Subcutaneous adipose tissue (tissue), 4 donors: Measurements from ENCODE around the gene CEACAM20. TPM values are rescaled to one million over a fixed set of nuclear protein-coding genes. Genes with fewer than 3 reads are reported as not detected.

Experiments used
- CTCF ChIP-seq: fragments of 450-650 bp; IDR thresholded peaks from one replicate; pipeline ENCODE4 v1.5.1; 2016; ENCODE audit warnings: low read depth, mild to moderate bottlenecking, control low read depth, antibody characterized with exemption, moderate library complexity
- small RNA-seq: library from RNA; depleted of rRNA; stranded (forward); fragments of <200 nt; gene quantifications from one replicate; pipeline ENCODE3, GENCODE V24; 2016
- total RNA-seq, 4 donors: library from RNA; depleted of rRNA; stranded (reverse); fragments of >200 nt; gene quantifications; one replicate each; pipeline ENCODE4 v1.1.0, GENCODE V29; 2016

CEACAM20 gene
- total RNA-seq, 4 donors from 2014 or later = not detected

- TF ChIP-seq CTCF = no peak
Measured at GRCh38 chr19:44499962-44500949, 29.2 kb downstream of the CEACAM20 start, which contains the start of gene ZNF180. Gene ZNF180, minus strand, starts transcription at chr19:44500522. Its CDS starts 3,188 bp downstream, at chr19:44497334.

DNA sequence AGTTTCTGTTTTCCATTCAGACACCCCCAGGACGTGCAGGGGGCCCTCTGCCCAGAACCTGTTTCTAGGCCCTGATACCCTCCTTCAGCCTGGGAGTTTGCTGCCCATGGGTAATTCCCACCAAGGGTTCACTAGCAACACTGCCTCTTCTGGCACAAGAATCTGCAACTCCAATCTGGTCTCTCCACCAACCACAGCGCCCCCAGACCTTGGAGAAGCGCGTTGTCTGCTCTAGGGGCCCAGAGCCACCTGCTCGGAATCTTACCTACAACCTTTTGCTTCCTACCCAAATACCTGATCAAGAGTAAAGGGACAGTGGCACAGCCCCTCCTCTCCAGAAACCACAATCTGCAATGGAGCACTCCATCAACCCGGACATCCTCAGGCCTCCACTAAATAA lies 29.9 kb downstream of the CEACAM20 start:
- TF ChIP-seq CTCF = no peak

GRCh38 chr19:44498988-44499387 lies 30.5 kb downstream of the CEACAM20 start:
- TF ChIP-seq CTCF = no peak

DNA sequence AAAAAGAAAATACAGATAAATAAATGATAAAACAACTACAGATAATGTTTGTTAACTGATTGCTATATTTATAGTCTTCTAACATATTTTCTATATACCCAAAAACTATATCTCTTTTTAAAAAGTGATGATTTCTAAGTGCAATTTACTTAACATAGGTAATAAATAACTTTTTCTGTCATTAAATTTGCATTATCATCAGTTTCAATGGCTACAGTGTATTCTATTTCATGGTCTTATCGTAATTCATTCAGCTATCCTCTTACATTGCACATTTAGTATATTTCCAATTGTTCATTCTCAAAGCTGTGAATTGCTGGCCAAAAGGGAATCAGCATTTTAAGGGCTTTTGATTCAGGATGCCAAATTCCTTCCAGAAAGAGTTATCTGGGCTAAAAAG lies 32.8 kb downstream of the CEACAM20 start:
- TF ChIP-seq CTCF = no peak

DNA sequence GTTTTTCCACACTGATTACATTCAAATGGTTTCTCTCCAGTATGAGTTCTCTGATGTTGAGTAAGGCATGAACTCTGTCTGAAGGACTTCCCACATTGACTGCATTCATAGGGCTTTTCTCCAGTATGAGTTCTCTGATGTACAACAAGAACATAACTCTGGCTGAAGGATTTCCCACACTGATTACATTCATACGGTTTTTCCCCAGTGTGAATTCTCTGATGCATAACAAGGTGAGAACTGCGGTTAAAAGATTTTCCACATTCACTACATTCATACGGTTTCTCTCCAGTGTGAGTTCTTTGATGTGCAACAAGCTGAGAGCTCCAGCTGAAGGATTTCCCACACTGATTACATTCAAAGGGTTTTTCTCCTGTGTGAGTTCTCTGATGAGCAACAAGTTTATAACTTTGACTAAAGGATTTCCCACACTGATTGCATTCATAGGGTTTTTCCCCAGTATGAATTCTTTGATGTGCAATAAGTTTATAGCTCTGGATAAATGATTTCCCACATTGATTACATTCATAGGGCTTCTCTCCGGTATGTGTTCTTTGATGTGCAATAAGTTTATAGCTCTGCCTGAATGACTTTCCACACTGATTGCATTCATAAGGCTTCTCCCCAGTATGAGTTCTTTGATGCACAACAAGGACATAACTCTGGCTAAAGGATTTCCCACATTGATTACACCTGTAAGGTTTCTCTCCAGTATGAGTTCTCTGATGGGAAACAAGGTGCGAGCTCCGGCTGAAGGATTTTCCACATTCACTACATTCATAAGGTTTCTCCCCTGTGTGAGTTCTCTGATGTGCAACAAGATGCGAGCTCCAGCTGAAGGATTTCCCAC lies 52.7 kb downstream of the CEACAM20 start:
- TF ChIP-seq CTCF = no peak

Small RNA genes lying within 50 kb of the gene (small RNA-seq; reads per million reads assigned to genes)
- not detected for gene AC243964.1

Other genes starting within 250 kb of the CEACAM20 start
- 1 to 10 TPM; 5.1 to 7.5 (median 7.0) TPM for gene ZNF235, start 224.7 kb downstream of the CEACAM20 start, total RNA-seq
- 1 to 10 TPM; 4.6 to 6.3 (median 5.2) TPM for gene ZNF112, start 173.0 kb downstream of the CEACAM20 start, total RNA-seq
- 1 to 10 TPM in 3 of 4 donors, under 1 TPM in 1; 0.85 to 2.6 (median 1.7) TPM for gene ZNF285, start 128.1 kb downstream of the CEACAM20 start, total RNA-seq
- 1 to 10 TPM in 3 of 4 donors, under 1 TPM in 1; 0.88 to 2.3 (median 1.4) TPM for gene ZNF229, start 81.2 kb downstream of the CEACAM20 start, total RNA-seq
- 10 to 100 TPM in 1 of 4 donors, 1 to 10 TPM in 3; 7.8 to 13.5 (median 8.5) TPM for gene ZNF180, start 29.2 kb downstream of the CEACAM20 start, total RNA-seq
- gene IGSF23, start 83.9 kb upstream of the CEACAM20 start, total RNA-seq = not detected
- 10 to 100 TPM in 2 of 4 donors, 1 to 10 TPM in 2; 9.5 to 15.0 (median 10.4) TPM for gene PVR, start 114.2 kb upstream of the CEACAM20 start, total RNA-seq
- gene CEACAM19, start 141.8 kb upstream of the CEACAM20 start, total RNA-seq = 1 to 10 TPM in 3 of 4 donors, under 1 TPM in 1; 0.49 to 1.5 (median 1.2) TPM
- not detected for gene CEACAM16, start 169.5 kb upstream of the CEACAM20 start, total RNA-seq
- gene BCL3, start 219.0 kb upstream of the CEACAM20 start, total RNA-seq = 10 to 100 TPM in 3 of 4 donors, 1 to 10 TPM in 1; 6.3 to 13.4 (median 12.9) TPM
- gene CBLC, start 248.2 kb upstream of the CEACAM20 start, total RNA-seq = not detected